GM19099 (cell line): ENCODE results near the gene NANOS1.

Source experiments
- POLR2A ChIP-seq: IDR thresholded peaks from 3 replicates; pipeline ENCODE4 v1.6.1; 2011; ENCODE audit warnings: low read depth; ENCODE audit not compliant: insufficient read length; ENCODE audit errors: extremely low read depth

Gene NANOS1

DNA sequence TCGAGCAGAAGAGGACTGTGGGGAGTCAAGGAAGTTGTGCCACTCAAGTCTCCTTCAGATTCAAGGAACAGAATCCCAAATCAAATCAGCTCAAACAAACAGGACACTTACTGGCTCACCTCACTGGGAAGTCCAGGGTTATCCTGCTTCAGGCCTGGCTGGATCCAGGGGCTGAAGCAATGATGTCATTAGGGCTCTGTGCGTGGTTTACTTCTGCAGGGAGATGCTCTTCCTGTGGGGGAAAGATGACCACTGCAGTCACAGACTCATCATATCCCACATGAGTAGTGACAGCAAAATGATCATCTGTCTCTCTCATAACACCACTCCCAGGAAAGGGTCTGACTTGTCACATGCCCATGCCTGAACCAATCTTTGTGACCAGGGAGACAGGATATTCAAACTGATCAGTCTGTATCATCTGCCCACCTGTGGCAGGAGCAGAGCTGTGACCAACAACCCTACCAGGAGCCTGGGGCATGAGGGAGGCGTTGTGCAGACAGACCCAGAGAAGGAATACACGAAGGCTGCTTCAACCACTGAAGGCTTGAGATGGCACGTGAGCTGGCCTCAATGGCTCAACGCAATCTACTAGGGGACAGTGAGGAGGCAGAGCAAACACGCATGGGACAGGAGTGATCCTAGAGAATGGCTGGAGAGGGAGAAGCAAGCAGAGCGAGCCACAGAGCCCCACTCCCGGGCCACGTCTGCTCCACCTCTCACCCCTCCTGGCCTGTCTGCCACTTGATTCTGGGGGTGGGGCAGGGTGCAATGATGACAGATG is 27.6 kb upstream of the NANOS1 start:
- no peak for TF ChIP-seq POLR2A

DNA sequence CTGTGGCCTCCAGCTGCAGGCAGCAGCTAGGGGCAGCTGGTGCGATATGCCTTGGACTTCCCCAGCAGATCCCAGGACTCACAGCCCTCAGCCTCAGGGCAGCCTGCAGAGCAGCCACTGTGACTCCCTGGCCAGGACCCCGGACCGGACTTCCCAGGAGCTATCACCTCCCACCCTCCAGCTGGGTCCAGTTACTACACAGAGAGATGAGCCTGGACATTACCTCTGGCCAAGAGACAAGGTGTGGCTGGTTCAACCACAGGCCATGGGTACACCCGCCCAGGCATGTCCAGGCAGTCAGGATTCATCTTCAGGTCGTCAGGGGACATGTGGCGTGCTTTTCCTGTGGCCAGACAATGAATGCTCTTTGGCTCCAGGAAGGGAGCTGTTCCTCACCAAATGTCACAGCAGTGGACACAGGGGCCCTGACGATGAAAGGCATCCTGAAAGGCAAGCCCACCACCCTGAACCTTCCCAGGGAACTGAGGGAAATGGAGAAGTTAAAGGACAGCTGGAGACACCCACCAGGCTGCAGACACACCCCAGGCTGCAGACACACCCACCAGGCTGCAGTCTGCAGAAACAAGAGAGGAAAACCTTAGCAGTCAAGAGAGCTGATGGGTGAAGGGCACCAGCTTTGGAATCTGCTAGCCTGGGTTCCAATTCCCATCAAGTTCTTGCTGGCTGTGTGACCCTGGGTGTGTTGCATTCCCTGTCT is 25.8 kb upstream of the NANOS1 start:
- TF ChIP-seq POLR2A, result no peak

DNA sequence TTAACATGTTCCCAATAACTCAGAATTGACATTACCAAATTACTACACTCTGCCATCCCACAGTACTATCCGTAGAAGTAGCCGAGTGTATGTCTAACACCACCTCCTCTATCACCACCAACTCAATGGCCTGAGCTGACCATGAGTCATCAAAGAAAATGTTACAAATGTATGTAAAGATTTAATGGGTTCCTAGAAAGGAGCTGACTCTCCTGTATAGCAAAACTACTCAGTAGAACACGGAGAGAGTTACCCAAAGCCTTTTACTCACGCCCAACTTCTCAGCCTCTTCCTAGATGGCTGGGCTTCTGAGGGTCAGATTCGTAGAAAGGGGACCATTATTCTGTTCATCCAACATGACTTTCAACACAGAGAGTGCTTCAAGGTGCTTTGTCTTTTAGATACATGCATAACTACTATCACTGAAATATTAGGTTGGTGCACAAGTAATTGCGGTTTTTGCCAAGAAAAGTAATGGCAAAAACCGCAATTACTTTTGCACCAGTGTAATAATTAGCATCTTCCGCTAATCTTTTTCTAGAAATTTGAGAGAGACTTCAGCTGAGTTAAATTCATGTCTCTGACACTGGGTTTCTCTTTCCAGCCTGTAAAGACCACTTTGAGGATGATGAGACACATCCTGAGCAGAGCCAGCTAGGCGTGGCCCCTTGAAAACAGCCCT is 24.0 kb upstream of the NANOS1 start:
- no peak for TF ChIP-seq POLR2A

DNA sequence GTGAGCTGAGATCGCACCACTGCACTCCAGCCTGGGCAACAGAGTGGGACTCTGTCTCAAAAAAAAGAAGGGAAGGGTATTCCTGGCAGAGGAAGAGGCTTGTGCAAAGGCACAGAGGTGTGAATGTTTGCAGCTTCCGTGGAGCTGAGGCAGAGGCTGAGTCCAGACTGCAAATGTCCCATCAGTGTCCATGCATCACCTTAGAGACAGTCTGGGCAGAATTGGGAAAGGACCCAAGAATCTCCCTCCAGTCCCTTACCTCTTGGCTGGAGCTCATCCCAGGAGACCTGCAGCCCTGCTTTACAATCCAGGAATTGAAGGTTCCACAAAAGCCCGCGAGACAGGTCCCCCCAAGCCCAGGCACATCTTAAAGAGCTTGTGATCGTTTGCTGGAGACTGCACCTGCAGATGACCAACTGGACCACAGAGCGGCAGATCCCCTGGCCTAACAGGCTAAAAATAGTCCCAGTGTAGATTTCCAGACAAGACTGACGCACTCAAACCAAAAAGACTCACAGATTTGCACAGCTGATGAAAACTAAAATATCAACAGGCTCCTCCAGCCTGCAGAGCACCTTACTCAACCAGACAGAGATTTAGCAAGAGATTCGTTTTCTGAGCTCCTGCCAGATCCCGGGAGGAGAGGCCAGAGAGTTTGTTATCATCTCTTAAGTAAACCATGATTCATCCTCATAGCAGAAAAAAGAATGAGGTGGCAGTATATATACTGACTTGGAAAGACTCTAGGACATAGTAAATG is 22.9 kb upstream of the NANOS1 start:
- TF ChIP-seq POLR2A, result no peak

DNA sequence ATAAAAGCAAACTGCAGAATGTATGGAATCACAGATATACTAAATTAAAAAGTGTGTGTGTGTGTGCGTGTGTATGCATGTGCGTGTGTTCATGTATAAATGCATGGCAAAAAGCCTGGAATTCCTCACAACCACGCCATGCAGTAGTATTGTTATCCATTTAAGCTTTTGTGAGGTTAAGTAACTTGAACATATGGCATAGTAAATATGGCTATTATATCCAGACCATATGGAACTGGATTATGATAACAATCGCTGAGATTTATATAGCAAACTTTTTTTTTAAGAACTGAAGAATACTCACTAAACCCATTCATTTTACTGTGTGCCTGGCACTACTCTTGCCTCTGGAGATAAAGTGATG is 22.3 kb upstream of the NANOS1 start:
- no peak for TF ChIP-seq POLR2A

DNA sequence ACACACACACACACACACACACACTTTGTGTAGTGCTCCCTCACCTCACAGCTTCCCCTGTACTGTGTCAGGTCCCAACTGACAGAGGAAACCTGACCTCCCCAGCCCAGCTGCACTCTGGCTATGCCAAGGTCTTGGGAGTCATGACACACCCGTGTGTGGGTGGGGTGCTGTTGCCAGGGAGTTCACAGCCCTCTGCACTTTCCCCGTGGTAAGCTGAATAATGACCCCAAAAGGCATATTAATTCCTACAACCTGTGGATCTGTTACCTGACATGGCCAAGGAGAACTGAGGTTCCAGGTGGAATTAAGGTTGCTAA is 8.9 kb upstream of the NANOS1 start:
- TF ChIP-seq POLR2A, result no peak

DNA sequence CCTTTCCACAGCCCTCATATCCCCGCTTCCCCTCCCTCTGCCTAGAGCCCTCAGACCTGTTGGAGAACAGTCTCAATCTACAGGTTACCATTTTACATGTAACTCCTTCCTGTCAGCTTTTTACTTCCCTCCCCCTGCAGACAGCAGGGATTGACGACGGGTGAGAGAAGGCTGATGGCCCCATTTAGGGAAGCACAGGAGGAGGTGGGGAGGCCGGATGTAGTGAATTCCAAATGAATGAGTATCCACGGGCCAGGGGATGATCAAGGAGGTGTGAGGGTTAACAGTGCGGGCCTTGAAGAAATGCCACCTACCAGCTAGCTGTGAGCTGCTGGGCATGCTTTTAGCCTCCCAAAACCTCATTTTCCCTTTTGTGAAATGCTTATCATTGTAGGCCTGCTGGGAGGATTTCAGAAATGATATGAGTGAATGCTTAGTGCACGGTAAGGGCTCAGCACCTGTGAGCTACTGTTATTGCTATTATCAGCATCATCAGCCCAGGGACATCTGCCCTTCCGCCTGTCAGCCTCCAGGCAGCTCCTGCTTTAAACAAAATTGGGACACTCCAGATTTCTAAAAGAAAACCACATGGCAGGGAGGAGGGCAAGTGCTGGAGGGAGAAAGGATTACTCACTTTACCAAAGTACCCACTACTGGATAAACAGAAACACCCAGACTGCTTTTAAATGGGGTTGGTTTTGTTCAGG is 6.5 kb upstream of the NANOS1 start:
- no peak for TF ChIP-seq POLR2A

DNA sequence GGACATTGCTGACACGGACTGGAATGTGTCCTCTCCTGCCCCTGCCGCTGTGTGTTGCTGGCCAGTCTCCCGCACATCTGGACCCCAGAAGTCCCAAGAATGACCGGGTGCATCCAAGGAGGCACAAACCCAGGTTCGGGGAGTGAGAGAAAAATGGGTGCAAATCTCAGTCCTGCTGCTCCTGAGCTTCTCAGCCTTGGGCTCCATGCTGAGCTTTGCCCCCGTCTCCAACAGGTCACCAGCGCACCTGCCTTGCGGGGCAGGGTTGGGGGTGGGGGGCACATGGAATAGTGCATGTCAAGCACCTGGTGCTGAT is 6.0 kb upstream of the NANOS1 start:
- TF ChIP-seq POLR2A, result no peak

DNA sequence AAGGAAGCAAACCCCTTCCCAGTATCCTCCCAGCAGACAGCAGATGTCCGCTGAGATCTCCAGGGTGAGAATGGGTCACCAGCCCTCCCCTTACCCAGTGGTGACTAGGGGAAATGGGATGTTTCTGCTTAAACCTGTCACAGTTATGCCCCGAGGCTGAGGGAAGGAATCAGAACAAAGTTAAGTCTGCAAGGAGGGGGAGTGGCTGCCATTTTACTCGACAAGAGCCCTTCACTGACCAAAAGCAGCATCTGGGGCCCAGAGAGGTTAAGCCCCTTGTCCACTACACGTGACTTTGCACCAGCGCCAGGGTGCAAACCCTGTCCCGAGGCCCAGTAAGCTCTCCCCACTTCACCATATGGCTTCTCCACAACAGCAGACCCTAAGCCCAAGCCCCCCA is 4.6 kb upstream of the NANOS1 start:
- no peak for TF ChIP-seq POLR2A

DNA sequence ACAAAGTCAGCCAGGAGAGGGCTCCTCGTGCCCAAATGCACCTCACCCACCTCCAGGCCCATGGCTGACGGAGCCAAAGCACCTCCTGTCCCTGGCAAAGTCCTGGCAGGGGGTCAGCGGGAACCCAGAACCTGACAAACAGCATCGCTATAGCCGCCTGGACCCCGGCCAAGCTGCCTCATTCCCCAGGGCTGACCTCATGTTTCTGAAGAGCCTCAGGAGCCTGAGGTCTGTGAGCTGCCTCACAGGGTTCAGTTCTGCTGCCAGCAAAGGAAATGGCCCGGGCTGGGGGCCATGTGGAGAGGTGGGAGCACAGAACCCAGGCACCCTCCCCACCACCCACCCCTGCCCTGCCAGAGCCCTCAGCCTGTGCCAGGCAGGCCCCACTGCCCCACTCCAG is 4.2 kb upstream of the NANOS1 start:
- TF ChIP-seq POLR2A, result no peak

DNA sequence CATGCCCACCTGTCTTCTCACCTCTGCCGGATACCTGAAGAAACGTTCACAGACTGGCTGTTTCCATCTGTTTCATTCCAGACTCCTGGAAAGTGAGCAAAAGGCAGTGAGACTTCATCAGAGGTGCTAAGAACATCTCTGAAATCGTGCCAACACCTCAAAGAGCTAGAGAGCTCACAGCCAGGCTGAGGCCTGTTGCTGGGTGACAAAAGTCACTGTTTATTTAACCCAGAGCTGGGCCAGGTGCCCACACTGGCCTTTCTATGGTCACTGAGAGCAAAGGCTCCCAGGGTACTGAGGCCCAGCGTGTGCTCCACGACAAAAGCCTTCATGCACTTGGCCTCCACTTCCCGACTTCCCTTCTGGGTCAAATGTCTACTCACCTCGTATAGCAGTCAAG is 3.7 kb upstream of the NANOS1 start:
- no peak for TF ChIP-seq POLR2A

DNA sequence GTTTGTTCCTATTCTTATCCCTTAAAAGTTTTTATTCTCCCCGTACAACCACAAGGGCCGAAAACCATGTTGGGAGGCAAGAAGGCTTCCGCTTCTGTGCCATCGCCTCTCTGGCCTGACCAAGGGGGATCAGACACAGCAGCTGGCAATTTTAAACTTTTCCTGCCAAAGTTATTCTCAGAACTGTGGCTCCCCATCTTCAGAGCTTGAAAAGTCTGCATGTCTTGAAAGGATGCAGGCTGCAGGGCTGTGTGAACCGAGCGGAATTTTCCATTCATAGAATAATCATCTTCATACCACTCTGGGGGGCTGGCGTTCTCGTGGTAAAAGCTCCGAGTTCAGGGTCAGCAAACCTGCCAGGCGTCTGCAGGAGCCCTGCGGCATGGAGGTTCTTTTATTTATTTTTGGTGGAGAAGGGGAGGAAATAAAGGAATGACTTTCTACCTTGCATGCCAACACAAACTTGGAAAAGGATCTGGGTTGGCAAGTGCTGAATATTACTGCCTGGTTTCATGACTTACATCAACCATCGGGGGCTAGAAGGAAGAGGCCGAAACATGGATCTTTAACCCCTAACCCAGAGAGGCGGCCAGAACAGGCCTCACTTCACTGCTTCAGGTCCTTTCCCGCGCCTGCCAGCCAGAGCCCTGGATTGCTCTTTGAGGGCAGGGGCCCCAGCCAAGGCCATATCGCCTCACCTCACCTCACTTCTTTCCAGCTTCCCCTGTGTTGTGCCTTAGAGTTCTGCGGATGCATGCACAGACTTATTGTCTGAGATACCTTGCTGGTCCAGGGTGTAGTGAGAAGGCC is 3.0 kb upstream of the NANOS1 start:
- TF ChIP-seq POLR2A, result no peak

DNA sequence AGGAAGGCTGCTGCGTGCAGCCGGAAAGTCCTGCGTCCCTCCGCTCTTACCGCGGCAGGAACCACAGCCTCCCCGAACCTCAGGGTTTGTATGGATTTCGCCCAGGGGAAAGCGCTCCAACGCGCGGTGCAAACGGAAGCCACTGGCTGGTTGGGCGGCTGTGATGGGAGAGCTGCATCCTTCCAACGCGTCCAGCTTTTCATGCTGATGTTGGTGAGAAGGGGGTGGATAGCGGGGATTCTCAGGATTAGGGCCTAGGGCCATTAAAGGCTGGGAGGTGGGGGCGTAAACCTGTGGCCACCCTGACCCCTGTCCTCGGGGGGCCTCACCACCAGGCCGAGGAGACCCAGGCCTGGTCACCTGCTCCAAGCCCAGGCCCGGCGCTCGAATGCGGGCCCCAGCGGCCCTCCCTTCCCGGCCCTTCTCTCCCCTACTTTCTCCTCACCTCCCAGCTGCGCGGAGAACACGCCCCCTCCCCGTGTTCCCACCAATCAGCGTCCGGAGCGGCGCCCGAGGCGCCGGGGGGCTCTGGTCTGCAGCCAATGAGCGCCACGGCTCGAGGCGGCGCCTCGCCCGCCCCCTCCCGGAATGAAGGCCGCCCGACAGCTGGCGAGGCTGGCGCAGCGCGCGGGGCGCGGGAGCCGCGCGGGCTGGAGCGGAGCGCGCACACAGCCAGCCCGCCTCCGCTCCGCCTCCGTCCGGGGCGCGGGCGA is 458 bp upstream of the NANOS1 start:
- no peak for TF ChIP-seq POLR2A
